Gastrocnemius medialis (tissue), 4 donors: Measurements from ENCODE around the gene ASTN2. TPM values are rescaled to one million over a fixed set of nuclear protein-coding genes. Genes with fewer than 3 reads are reported as not detected.
"Not testable (repeated sequence)": the region's sequence is repeated elsewhere in the genome, so short reads cannot be mapped to it uniquely, and the experiment has no call there.

Experiments used
- ATAC-seq, 2 donors: fragments of 150-250 bp; one replicate each; pipeline ENCODE4 v1.9.1; 2016
- DNase-seq, 2 donors: peaks; one replicate each; pipeline ENCODE4 v3.0.0-alpha.2; 2019
- H3K27ac ChIP-seq, 4 donors: fragments of 200-600 bp; sonication (generic); 1 replicate in 1 of 4; 2 replicates in 3 of 4; pipeline ENCODE4 v1.5.1; 2016 to 2018; ENCODE audit warnings: mild to moderate bottlenecking in 2 of 4, moderate library complexity in 1 of 4
- H3K27me3 ChIP-seq, 3 donors: fragments of 200-600 bp; sonication (generic) in 2 of 3; 1 replicate in 1 of 3; 2 replicates in 2 of 3; pipeline versions ENCODE4 v1.5.1 to v1.6.0; 2016 to 2019; ENCODE audit warnings: mild to moderate bottlenecking in 1 of 3, moderate library complexity in 1 of 3
- H3K36me3 ChIP-seq, 2 donors: fragments of 200-600 bp; sonication (generic) in 1 of 2; one replicate each; pipeline ENCODE4 v1.5.1; 2017 to 2018
- H3K4me1 ChIP-seq, 2 donors: fragments of 200-600 bp; sonication (generic) in 1 of 2; one replicate each; pipeline ENCODE4 v1.5.1; 2016 to 2017; ENCODE audit warnings: mild to moderate bottlenecking in 2 of 2
- H3K4me3 ChIP-seq, 4 donors: fragments of 200-600 bp; sonication (generic) in 3 of 4; 1 replicate in 1 of 4; 2 replicates in 3 of 4; pipeline ENCODE4 v1.5.1; 2016 to 2019; ENCODE audit warnings: mild to moderate bottlenecking in 2 of 4
- H3K9me3 ChIP-seq, 3 donors: fragments of 200-600 bp; sonication (generic) in 2 of 3; 1 replicate in 1 of 3; 2 replicates in 2 of 3; pipeline ENCODE4 v1.5.1; 2016 to 2019
- CTCF ChIP-seq, 5 experiments: fragments of 450-650 bp in 3 of 5; fragments of 200-600 bp in 2 of 5; sonication (generic) in 2 of 5; IDR thresholded peaks in 4 of 5; conservative IDR thresholded peaks in 1 of 5; 1 replicate in 4 of 5; 2 replicates in 1 of 5; pipeline ENCODE4 v1.5.1; 2016 to 2019; ENCODE audit warnings: antibody characterized with exemption in 5 of 5, mild to moderate bottlenecking in 3 of 5, moderate library complexity in 3 of 5
- POLR2A ChIP-seq, 2 donors: fragments of 450-650 bp; IDR thresholded peaks; one replicate each; pipeline ENCODE4 v1.6.1; 2017; ENCODE audit warnings: antibody characterized with exemption in 2 of 2, mild to moderate bottlenecking in 2 of 2, moderate library complexity in 2 of 2
- in situ Hi-C, 4 donors: fragments of 200-750 bp; cut with MboI; loops; one replicate each; pipeline versions ENCODE4 v1.15.0 to v1.8.0; 2017; ENCODE audit warnings: low sequenced_read_pairs in 4 of 4
- intact Hi-C: fragments of 100-400 bp; cut with DNase I; formaldehyde crosslinking; loops from one replicate; pipeline ENCODE4 v1.15.1; 2023; ENCODE audit warnings: low total_unique reads
- total RNA-seq, 4 donors: library from RNA; depleted of rRNA; stranded (reverse); fragments of >200 nt; gene quantifications; one replicate each; pipeline versions ENCODE4 v1.1.0 to v1.2.3, GENCODE V29; 2016

ASTN2 gene
- total RNA-seq, 4 donors from 2014 or later = 2.5 to 4.6 (median 3.7) TPM

GRCh38 chr9:116844621-116845020, 570.2 kb downstream of the ASTN2 start:
- no peaks in the 10 kb centered on the region for H3K9me3 ChIP-seq
- DNase-seq (no peak), ATAC-seq (no peak)
- intact Hi-C loops = no loop called here
- H3K36me3 ChIP-seq = no peaks in the 10 kb centered on the region
- H3K4me3 ChIP-seq = no peak overlapping the region
- H3K27me3 ChIP-seq = no peaks in the 10 kb centered on the region
- no peak overlapping the region for H3K27ac ChIP-seq
- TF ChIP-seq CTCF (IDR thresholded peaks at IDR 0.05 in 4 of 5, conservative IDR thresholded peaks at IDR 0.05 in 1 of 5) (no peak), POLR2A (IDR thresholded peaks at IDR 0.05) (no peak)
- no peaks in the 10 kb centered on the region for H3K4me1 ChIP-seq
- in situ Hi-C loops = no loop called here

GRCh38 chr9:116843863-116844620, 570.8 kb downstream of the ASTN2 start:
- in situ Hi-C loops = no loop called here

GRCh38 chr9:116842658-116843057, 572.2 kb downstream of the ASTN2 start:
- Histone ChIP-seq H3K9me3 (no peaks in the 10 kb centered on the region), H3K4me3 (no peak overlapping the region), H3K27me3 (no peaks in the 10 kb centered on the region), H3K27ac (no peak overlapping the region), H3K4me1 (no peaks in the 10 kb centered on the region), H3K36me3 (no peaks in the 10 kb centered on the region)
- TF ChIP-seq POLR2A (IDR thresholded peaks at IDR 0.05) (no peak), CTCF (IDR thresholded peaks at IDR 0.05 in 4 of 5, conservative IDR thresholded peaks at IDR 0.05 in 1 of 5) (no peak)
- in situ Hi-C loops = no loop called here
- no peak for ATAC-seq
- intact Hi-C loops = no loop called here
- DNase-seq = no peak

More at GRCh38 chr9:116843863-116844620, 570.8 kb downstream of the ASTN2 start:
- TF ChIP-seq CTCF (IDR thresholded peaks at IDR 0.05 in 4 of 5, conservative IDR thresholded peaks at IDR 0.05 in 1 of 5) (no peak), POLR2A (IDR thresholded peaks at IDR 0.05) (no peak)
- no peak for DNase-seq
- no peak for ATAC-seq
- intact Hi-C loops = no loop called here
- Histone ChIP-seq H3K4me3 (no peak overlapping the region), H3K27ac (no peak overlapping the region), H3K9me3 (no peaks in the 10 kb centered on the region), H3K27me3 (no peaks in the 10 kb centered on the region), H3K36me3 (no peaks in the 10 kb centered on the region), H3K4me1 (no peaks in the 10 kb centered on the region)

GRCh38 chr9:116838468-116838867, 576.4 kb downstream of the ASTN2 start:
- H3K9me3 ChIP-seq, intact Hi-C loops, H3K4me3 ChIP-seq, H3K36me3 ChIP-seq, H3K27ac ChIP-seq, in situ Hi-C loops, H3K4me1 ChIP-seq, H3K27me3 ChIP-seq, DNase-seq, ATAC-seq: not testable (repeated sequence)

GRCh38 chr9:116837018-116837989, 577.6 kb downstream of the ASTN2 start:
- no peaks in the 10 kb centered on the region for H3K36me3 ChIP-seq
- no peak for ATAC-seq
- no peak overlapping the region for H3K27ac ChIP-seq
- in situ Hi-C loops = no loop called here
- H3K4me1 ChIP-seq = no peaks in the 10 kb centered on the region
- intact Hi-C loops = no loop called here
- no peak for DNase-seq
- H3K4me3 ChIP-seq = no peak overlapping the region
- H3K27me3 ChIP-seq = no peaks in the 10 kb centered on the region
- H3K9me3 ChIP-seq = no peaks in the 10 kb centered on the region
- TF ChIP-seq CTCF (IDR thresholded peaks at IDR 0.05 in 4 of 5, conservative IDR thresholded peaks at IDR 0.05 in 1 of 5) (no peak), POLR2A (IDR thresholded peaks at IDR 0.05) (no peak)

- H3K4me3 ChIP-seq, H3K4me1 ChIP-seq, DNase-seq, H3K9me3 ChIP-seq, H3K36me3 ChIP-seq, ATAC-seq, in situ Hi-C loops, intact Hi-C loops, H3K27me3 ChIP-seq, H3K27ac ChIP-seq: not testable (repeated sequence)
These were observed 584.5 kb downstream of the ASTN2 start for GRCh38 chr9:116830321-116830720.
